ENCODE data around the gene LPP.
A peak's percentile ranks its signal among the peaks of the same experiment; 100 is the strongest.

LPP gene

GRCh38 chr3:188779281-188779980, 625.5 kb downstream of the LPP start:
- TF ChIP-seq POLR2AphosphoS5 (IDR thresholded peaks at IDR 0.05; ENCODE audit: low read depth) (no peak), SPI1 (IDR thresholded peaks at IDR 0.05; ENCODE audit: borderline replicate concordance, low read depth) (no peak), CTCF (IDR thresholded peaks at IDR 0.05; ENCODE audit: insufficient read depth, low read length) (no peak), REST (IDR thresholded peaks at IDR 0.05; ENCODE audit: insufficient replicate concordance, low read depth) (no peak), GABPA (IDR thresholded peaks at IDR 0.05; ENCODE audit: low read depth) (no peak)
- Histone ChIP-seq H3K4me3 (replicated peaks; ENCODE audit: insufficient read depth, low read length) (no peak overlapping the region), H3K27ac (replicated peaks) (no peak overlapping the region), H3K27me3 (ENCODE audit: insufficient read depth, poor library complexity, severe bottlenecking) (no peaks in the 10 kb centered on the region)
- no peak for DNase-seq (ENCODE audit: low read depth in 1 of 2, low spot score in 1 of 2)

GRCh38 chr3:188780193-188781147, 626.5 kb downstream of the LPP start:
- Histone ChIP-seq H3K4me3 (replicated peaks; ENCODE audit: insufficient read depth, low read length) (no peak overlapping the region), H3K27me3 (ENCODE audit: insufficient read depth, poor library complexity, severe bottlenecking) (no peaks in the 10 kb centered on the region), H3K27ac (replicated peaks) (no peak overlapping the region)
- DNase-seq (ENCODE audit: low read depth in 1 of 2, low spot score in 1 of 2), result peak; percentile 48 to 74
- TF ChIP-seq POLR2AphosphoS5 (IDR thresholded peaks at IDR 0.05; ENCODE audit: low read depth) (no peak), GABPA (IDR thresholded peaks at IDR 0.05; ENCODE audit: low read depth) (no peak), SPI1 (IDR thresholded peaks at IDR 0.05; ENCODE audit: borderline replicate concordance, low read depth) (no peak; the same call in 1 of the 2 replicates), REST (IDR thresholded peaks at IDR 0.05; ENCODE audit: insufficient replicate concordance, low read depth) (no peak), CTCF (IDR thresholded peaks at IDR 0.05; ENCODE audit: insufficient read depth, low read length) (no peak)

DNA sequence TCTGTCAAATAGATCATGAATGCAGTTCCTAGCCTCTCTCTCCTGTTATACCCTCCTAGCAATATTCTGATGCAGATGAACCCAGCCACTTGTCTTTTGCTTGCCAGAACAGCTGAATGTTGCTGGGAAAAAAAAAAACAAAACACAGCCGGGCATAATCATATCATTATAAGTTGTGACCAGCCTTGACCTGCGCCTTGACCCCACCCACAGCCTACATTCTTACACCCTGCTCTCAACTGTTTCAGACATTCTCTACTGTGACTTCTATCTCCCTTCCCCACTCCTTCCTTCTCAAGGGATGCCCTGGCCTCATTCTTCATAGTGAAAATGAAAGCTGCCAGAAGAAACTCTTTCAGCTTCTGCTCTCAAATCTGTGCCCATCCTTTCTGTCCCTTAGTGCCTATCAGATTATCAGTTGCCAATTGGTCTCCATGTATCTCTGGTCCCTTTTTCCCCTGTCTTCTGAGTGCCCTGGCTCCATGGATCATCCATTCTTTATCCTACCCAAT, 628.7 kb downstream of the LPP start:
- TF ChIP-seq POLR2AphosphoS5 (IDR thresholded peaks at IDR 0.05; ENCODE audit: low read depth) (no peak), CTCF (IDR thresholded peaks at IDR 0.05; ENCODE audit: insufficient read depth, low read length) (no peak), REST (IDR thresholded peaks at IDR 0.05; ENCODE audit: insufficient replicate concordance, low read depth) (no peak), GABPA (IDR thresholded peaks at IDR 0.05; ENCODE audit: low read depth) (no peak), SPI1 (IDR thresholded peaks at IDR 0.05; ENCODE audit: borderline replicate concordance, low read depth) (no peak)
- Histone ChIP-seq H3K4me3 (replicated peaks; ENCODE audit: insufficient read depth, low read length) (no peak overlapping the region), H3K27ac (replicated peaks) (no peak overlapping the region), H3K27me3 (ENCODE audit: insufficient read depth, poor library complexity, severe bottlenecking) (no peaks in the 10 kb centered on the region)
- no peak for DNase-seq (ENCODE audit: low read depth in 1 of 2, low spot score in 1 of 2)
